Panc1 (cell line): Measurements from ENCODE around the gene AQP11. TPM values are rescaled to one million over a fixed set of nuclear protein-coding genes. Genes with fewer than 3 reads are reported as not detected.

Source experiments
- ATAC-seq: fragments of 200-7000 bp; cut with Tn5 transposase; 2 replicates; pipeline ENCODE4 v1.9.1; 2020; ENCODE audit warnings: mild to moderate bottlenecking, moderate library complexity
- BruUV-seq: library from RNA; stranded (reverse); fragments of 400-500 nt; replicated peaks from 2 replicates; lab custom pipeline; 2021; lab: Mats Ljungman, UMichigan
- CTCF ChIA-PET: fragments of 300-600 bp; sonication (Branson Sonifier 250); formaldehyde crosslinking; loops from one replicate; lab custom pipeline; 2022; ENCODE audit warnings: antibody characterized with exemption; lab: Charles Lee
- POLR2A ChIA-PET: fragments of 300-600 bp; sonication (Branson Sonifier 250); formaldehyde crosslinking; loops from one replicate; lab custom pipeline; 2022; ENCODE audit warnings: antibody characterized with exemption; lab: Charles Lee
- DNase-seq: peaks from one replicate; pipeline ENCODE4 v3.0.0-alpha.2; 2010; ENCODE audit warnings: low read depth, low spot score
- H3K27ac ChIP-seq: 2 replicates; pipeline ENCODE4 v1.5.1; 2011; ENCODE audit warnings: mild to moderate bottlenecking, low read length, inconsistent platforms
- H3K27me3 ChIP-seq: fragments of 200-500 bp; sonication (Bioruptor generic); 2 replicates; pipeline ENCODE4 v1.6.0; 2014; ENCODE audit warnings: low read length, inconsistent platforms; ENCODE audit not compliant: control insufficient read depth, insufficient read depth
- H3K36me3 ChIP-seq: fragments of 200-500 bp; sonication (Bioruptor generic); 2 replicates; pipeline ENCODE4 v1.5.1; 2014; ENCODE audit warnings: inconsistent platforms, mild to moderate bottlenecking, low read length, moderate library complexity; ENCODE audit not compliant: control insufficient read depth, insufficient read depth
- H3K4me1 ChIP-seq: 2 replicates; pipeline ENCODE4 v1.5.1; 2011; ENCODE audit warnings: inconsistent platforms, mild to moderate bottlenecking, low read length, moderate library complexity; ENCODE audit not compliant: control insufficient read depth, insufficient read depth
- H3K4me3 ChIP-seq, 2 experiments: 2 replicates each; pipeline ENCODE4 v1.5.1; 2011 to 2012; ENCODE audit warnings: low read depth in 2 of 2, low read length in 2 of 2, mild to moderate bottlenecking in 2 of 2, inconsistent platforms in 1 of 2, moderate library complexity in 1 of 2
- H3K9me3 ChIP-seq: fragments of 200-500 bp; sonication (Bioruptor generic); 2 replicates; pipeline ENCODE4 v1.5.1; 2014; ENCODE audit warnings: low read depth, mild to moderate bottlenecking, inconsistent platforms, low read length, moderate library complexity; ENCODE audit not compliant: control insufficient read depth, insufficient read depth
- CTCF ChIP-seq: fragments of 450-650 bp; IDR thresholded peaks from 2 replicates; pipeline ENCODE4 v1.5.1; 2017; ENCODE audit warnings: mild to moderate bottlenecking
- POLR2AphosphoS5 ChIP-seq: IDR thresholded peaks from 2 replicates; pipeline ENCODE4 v1.6.1; 2012; ENCODE audit warnings: mild to moderate bottlenecking, low read depth, low read length, moderate library complexity
- SIN3A ChIP-seq: IDR thresholded peaks from 2 replicates; pipeline ENCODE4 v1.6.1; 2012; ENCODE audit warnings: low read depth, mild to moderate bottlenecking, low read length, moderate library complexity, borderline replicate concordance; ENCODE audit not compliant: insufficient read depth
- TCF7L2 ChIP-seq: IDR thresholded peaks from 2 replicates; pipeline ENCODE4 v1.6.1; 2011; ENCODE audit warnings: mild to moderate bottlenecking, low read depth, low read length, inconsistent platforms
- in situ Hi-C: cut with HindIII; loops from 2 replicates; pipeline ENCODE4 v1.10.0; 2016; ENCODE audit warnings: low sequenced_read_pairs, low pct_unique_long_range_greater_than_20kb
- intact Hi-C: fragments of 100-400 bp; cut with micrococcal nuclease; formaldehyde crosslinking; loops from one replicate; pipeline ENCODE4 v1.10.0; 2022; ENCODE audit not compliant: unreplicated experiment
- total RNA-seq: library from RNA; stranded (reverse); gene quantifications from one replicate; pipeline ENCODE4 v1.2.1, GENCODE V29; 2021; ENCODE audit not compliant: unreplicated experiment
- TF ChIP-seq, protein P1 (sequence below), 2 experiments: IDR thresholded peaks; 2 replicates each; pipeline ENCODE4 v1.6.1; 2011 to 2012; ENCODE audit warnings: low read depth in 2 of 2, control low read depth in 1 of 2, low read length in 1 of 2, mild to moderate bottlenecking in 1 of 2, moderate library complexity in 1 of 2; ENCODE audit not compliant: insufficient read depth in 1 of 2

The AQP11 gene
- total RNA-seq, 1 experiment from 2014 or later = 2.3 TPM

- CTCF ChIA-PET = no interaction called here
- no peaks in the 10 kb centered on the region for H3K27me3 ChIP-seq
- no peaks in the 10 kb centered on the region for H3K4me1 ChIP-seq
- H3K4me3 ChIP-seq = no peak overlapping the region
- ATAC-seq = no peak
- intact Hi-C loops (no loop called here), in situ Hi-C loops (no loop called here)
- DNase-seq = no peak
- POLR2A ChIA-PET = no interaction called here
- TF ChIP-seq SIN3A = no peak
- TF ChIP-seq CTCF = no peak
- no peak for TF ChIP-seq TCF7L2
- no peaks in the 10 kb centered on the region for H3K9me3 ChIP-seq
- no TSS peak for BruUV-seq
- no peak overlapping the region for H3K27ac ChIP-seq
- no peaks in the 10 kb centered on the region for H3K36me3 ChIP-seq
Measured at GRCh38 chr11:77647654-77648305, 58.0 kb downstream of the AQP11 start.

DNA sequence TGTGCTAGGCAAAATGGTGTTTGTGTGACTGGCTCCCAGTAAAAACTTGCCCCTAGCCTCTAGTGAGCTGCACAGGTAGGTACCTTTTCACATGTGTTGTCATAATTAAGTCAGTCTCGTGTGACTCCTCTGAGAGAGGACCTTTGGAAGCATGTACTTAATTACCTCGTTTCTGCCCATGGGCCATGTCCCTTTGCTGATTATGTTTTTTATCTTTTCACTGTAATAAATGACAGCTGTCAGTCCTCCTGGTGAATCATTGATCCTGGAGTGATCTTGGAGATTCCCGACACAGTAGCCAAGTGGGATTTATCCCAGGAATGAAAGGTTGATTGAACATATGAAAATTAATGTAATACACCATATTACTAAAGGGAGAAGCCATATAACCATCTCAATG lies 60.4 kb downstream of the AQP11 start:
- H3K36me3 ChIP-seq = no peaks in the 10 kb centered on the region
- no peak for ATAC-seq
- no TSS peak for BruUV-seq
- no peaks in the 10 kb centered on the region for H3K4me1 ChIP-seq
- no peak for DNase-seq
- H3K4me3 ChIP-seq = no peak overlapping the region
- in situ Hi-C loops = no loop called here
- TF ChIP-seq, protein P1, sequence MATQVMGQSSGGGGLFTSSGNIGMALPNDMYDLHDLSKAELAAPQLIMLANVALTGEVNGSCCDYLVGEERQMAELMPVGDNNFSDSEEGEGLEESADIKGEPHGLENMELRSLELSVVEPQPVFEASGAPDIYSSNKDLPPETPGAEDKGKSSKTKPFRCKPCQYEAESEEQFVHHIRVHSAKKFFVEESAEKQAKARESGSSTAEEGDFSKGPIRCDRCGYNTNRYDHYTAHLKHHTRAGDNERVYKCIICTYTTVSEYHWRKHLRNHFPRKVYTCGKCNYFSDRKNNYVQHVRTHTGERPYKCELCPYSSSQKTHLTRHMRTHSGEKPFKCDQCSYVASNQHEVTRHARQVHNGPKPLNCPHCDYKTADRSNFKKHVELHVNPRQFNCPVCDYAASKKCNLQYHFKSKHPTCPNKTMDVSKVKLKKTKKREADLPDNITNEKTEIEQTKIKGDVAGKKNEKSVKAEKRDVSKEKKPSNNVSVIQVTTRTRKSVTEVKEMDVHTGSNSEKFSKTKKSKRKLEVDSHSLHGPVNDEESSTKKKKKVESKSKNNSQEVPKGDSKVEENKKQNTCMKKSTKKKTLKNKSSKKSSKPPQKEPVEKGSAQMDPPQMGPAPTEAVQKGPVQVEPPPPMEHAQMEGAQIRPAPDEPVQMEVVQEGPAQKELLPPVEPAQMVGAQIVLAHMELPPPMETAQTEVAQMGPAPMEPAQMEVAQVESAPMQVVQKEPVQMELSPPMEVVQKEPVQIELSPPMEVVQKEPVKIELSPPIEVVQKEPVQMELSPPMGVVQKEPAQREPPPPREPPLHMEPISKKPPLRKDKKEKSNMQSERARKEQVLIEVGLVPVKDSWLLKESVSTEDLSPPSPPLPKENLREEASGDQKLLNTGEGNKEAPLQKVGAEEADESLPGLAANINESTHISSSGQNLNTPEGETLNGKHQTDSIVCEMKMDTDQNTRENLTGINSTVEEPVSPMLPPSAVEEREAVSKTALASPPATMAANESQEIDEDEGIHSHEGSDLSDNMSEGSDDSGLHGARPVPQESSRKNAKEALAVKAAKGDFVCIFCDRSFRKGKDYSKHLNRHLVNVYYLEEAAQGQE (IDR thresholded peaks at IDR 0.05; ENCODE audit: insufficient read depth in 1 of 2, low read depth in 2 of 2, low read length in 1 of 2) = no peak
- TF ChIP-seq POLR2AphosphoS5 (no peak), TCF7L2 (no peak), CTCF (no peak), SIN3A (no peak)
- CTCF ChIA-PET = no interaction called here
- no peaks in the 10 kb centered on the region for H3K27me3 ChIP-seq
- no peak overlapping the region for H3K27ac ChIP-seq
- H3K9me3 ChIP-seq = no peaks in the 10 kb centered on the region
- intact Hi-C loops = no loop called here
- POLR2A ChIA-PET = interaction anchor here (0.6 kb wide), 1 partner anchor 110 kb away, joined by 7 read pairs; no protein-coding TSS in a partner anchor
